Measurements from ENCODE around the gene VWF. TPM values are rescaled to one million over a fixed set of nuclear protein-coding genes. Genes with fewer than 3 reads are reported as not detected.

Gene VWF
- polyA plus RNA-seq, 1 donor (not counting 4 experiments of a cell fraction or from before 2014, with no cell fraction given) = 0.01 TPM

GRCh38 chr12:5914387-5915149 is 209.9 kb downstream of the VWF start:
- Histone ChIP-seq H2AFZ (ENCODE audit: control insufficient read depth, low read length) (no peak overlapping the region), H3K9me1 (ENCODE audit: control insufficient read depth, extremely low read depth, insufficient read depth, low read length) (no peaks in the 10 kb centered on the region), H3K9me3 (ENCODE audit: control insufficient read depth, low read depth, low read length) (no peaks in the 10 kb centered on the region), H3K9ac (ENCODE audit: control insufficient read depth, extremely low read depth, insufficient read depth, low read length) (no peak overlapping the region), H3K27ac (ENCODE audit: control insufficient read depth, insufficient read depth, low read length) (no peak overlapping the region), H3K27me3 (ENCODE audit: control insufficient read depth, extremely low read depth, insufficient read depth, low read length) (no peaks in the 10 kb centered on the region), H3K4me3 (ENCODE audit: control insufficient read depth in 2 of 3, extremely low read depth in 1 of 3, insufficient read depth in 2 of 3, low read depth in 1 of 3, low read length in 3 of 3) (no peak overlapping the region), H3K79me2 (ENCODE audit: control insufficient read depth, insufficient read depth, low read length) (no peaks in the 10 kb centered on the region), H4K20me1 (ENCODE audit: control insufficient read depth, extremely low read depth, insufficient read depth, low read length) (no peaks in the 10 kb centered on the region), H3K36me3 (ENCODE audit: control insufficient read depth in 2 of 2, extremely low read depth in 1 of 2, insufficient read depth in 2 of 2, low read length in 2 of 2) (no peaks in the 10 kb centered on the region), H3K4me2 (ENCODE audit: control insufficient read depth, extremely low read depth, insufficient read depth, low read depth, low read length) (no peak overlapping the region), H3K4me1 (ENCODE audit: control insufficient read depth, extremely low read depth, insufficient read depth, low read length) (no peaks in the 10 kb centered on the region)
- DNase-seq (ENCODE audit: low read depth, low spot score) (no peak), FAIRE-seq (no peak)
- dilution Hi-C loops (cut with MboI; ENCODE audit: extremely low pct_ligation_motif_present, low sequenced_read_pairs) = no loop called here
- TF ChIP-seq EZH2 (IDR thresholded peaks at IDR 0.05; ENCODE audit: low read length) = no peak
- TF ChIP-seq, protein P1, sequence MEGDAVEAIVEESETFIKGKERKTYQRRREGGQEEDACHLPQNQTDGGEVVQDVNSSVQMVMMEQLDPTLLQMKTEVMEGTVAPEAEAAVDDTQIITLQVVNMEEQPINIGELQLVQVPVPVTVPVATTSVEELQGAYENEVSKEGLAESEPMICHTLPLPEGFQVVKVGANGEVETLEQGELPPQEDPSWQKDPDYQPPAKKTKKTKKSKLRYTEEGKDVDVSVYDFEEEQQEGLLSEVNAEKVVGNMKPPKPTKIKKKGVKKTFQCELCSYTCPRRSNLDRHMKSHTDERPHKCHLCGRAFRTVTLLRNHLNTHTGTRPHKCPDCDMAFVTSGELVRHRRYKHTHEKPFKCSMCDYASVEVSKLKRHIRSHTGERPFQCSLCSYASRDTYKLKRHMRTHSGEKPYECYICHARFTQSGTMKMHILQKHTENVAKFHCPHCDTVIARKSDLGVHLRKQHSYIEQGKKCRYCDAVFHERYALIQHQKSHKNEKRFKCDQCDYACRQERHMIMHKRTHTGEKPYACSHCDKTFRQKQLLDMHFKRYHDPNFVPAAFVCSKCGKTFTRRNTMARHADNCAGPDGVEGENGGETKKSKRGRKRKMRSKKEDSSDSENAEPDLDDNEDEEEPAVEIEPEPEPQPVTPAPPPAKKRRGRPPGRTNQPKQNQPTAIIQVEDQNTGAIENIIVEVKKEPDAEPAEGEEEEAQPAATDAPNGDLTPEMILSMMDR (optimal IDR thresholded peaks at IDR 0.05 in 1 of 3, IDR thresholded peaks at IDR 0.05 in 1 of 3, conservative IDR thresholded peaks at IDR 0.05 in 1 of 3; ENCODE audit: extremely low read depth in 1 of 3, insufficient read depth in 2 of 3, low read length in 3 of 3) = no peak

- TF ChIP-seq, protein P1 (optimal IDR thresholded peaks at IDR 0.05 in 1 of 3, IDR thresholded peaks at IDR 0.05 in 1 of 3, conservative IDR thresholded peaks at IDR 0.05 in 1 of 3; ENCODE audit: extremely low read depth in 1 of 3, insufficient read depth in 2 of 3, low read length in 3 of 3) = no peak
- TF ChIP-seq EZH2 (IDR thresholded peaks at IDR 0.05; ENCODE audit: low read length) = no peak
- Histone ChIP-seq H4K20me1 (ENCODE audit: control insufficient read depth, extremely low read depth, insufficient read depth, low read length) (no peaks in the 10 kb centered on the region), H3K4me1 (ENCODE audit: control insufficient read depth, extremely low read depth, insufficient read depth, low read length) (no peaks in the 10 kb centered on the region), H3K36me3 (ENCODE audit: control insufficient read depth in 2 of 2, extremely low read depth in 1 of 2, insufficient read depth in 2 of 2, low read length in 2 of 2) (no peaks in the 10 kb centered on the region), H3K9me3 (ENCODE audit: control insufficient read depth, low read depth, low read length) (no peaks in the 10 kb centered on the region), H3K27me3 (ENCODE audit: control insufficient read depth, extremely low read depth, insufficient read depth, low read length) (no peaks in the 10 kb centered on the region), H2AFZ (ENCODE audit: control insufficient read depth, low read length) (no peak overlapping the region), H3K4me2 (ENCODE audit: control insufficient read depth, extremely low read depth, insufficient read depth, low read depth, low read length) (no peak overlapping the region), H3K9me1 (ENCODE audit: control insufficient read depth, extremely low read depth, insufficient read depth, low read length) (no peaks in the 10 kb centered on the region), H3K4me3 (ENCODE audit: control insufficient read depth in 2 of 3, extremely low read depth in 1 of 3, insufficient read depth in 2 of 3, low read depth in 1 of 3, low read length in 3 of 3) (no peak overlapping the region), H3K9ac (ENCODE audit: control insufficient read depth, extremely low read depth, insufficient read depth, low read length) (no peak overlapping the region), H3K79me2 (ENCODE audit: control insufficient read depth, insufficient read depth, low read length) (no peaks in the 10 kb centered on the region), H3K27ac (ENCODE audit: control insufficient read depth, insufficient read depth, low read length) (no peak overlapping the region)
- no peak for FAIRE-seq
- no peak for DNase-seq (ENCODE audit: low read depth, low spot score)
- dilution Hi-C loops (cut with MboI; ENCODE audit: extremely low pct_ligation_motif_present, low sequenced_read_pairs) = no loop called here
Observed at GRCh38 chr12:5913387-5913786, 211.1 kb downstream of the VWF start.
